ENCODE results near the gene SNX25.

Gene SNX25

GRCh38 chr4:185371702-185372101 lies 162.3 kb downstream of the SNX25 start:
- no peak for TF ChIP-seq CTCF (conservative IDR thresholded peaks at IDR 0.05)
- H3K27ac ChIP-seq, result no peak overlapping the region

GRCh38 chr4:185374027-185374426 lies 164.6 kb downstream of the SNX25 start:
- no peak for TF ChIP-seq CTCF (conservative IDR thresholded peaks at IDR 0.05)

GRCh38 chr4:185374573-185374972 lies 165.2 kb downstream of the SNX25 start:
- H3K27ac ChIP-seq, result no peak overlapping the region
- TF ChIP-seq CTCF (conservative IDR thresholded peaks at IDR 0.05), result no peak

More at GRCh38 chr4:185374027-185374426, 164.6 kb downstream of the SNX25 start:
- no peak overlapping the region for H3K27ac ChIP-seq

GRCh38 chr4:185378264-185378663 lies 168.9 kb downstream of the SNX25 start:
- no peak overlapping the region for H3K27ac ChIP-seq
- TF ChIP-seq CTCF (conservative IDR thresholded peaks at IDR 0.05), result no peak

GRCh38 chr4:185379326-185380295 lies 170.2 kb downstream of the SNX25 start:
- no peak overlapping the region for H3K27ac ChIP-seq
- TF ChIP-seq CTCF (conservative IDR thresholded peaks at IDR 0.05), result no peak

GRCh38 chr4:185380320-185380719 lies 170.9 kb downstream of the SNX25 start:
- TF ChIP-seq CTCF (conservative IDR thresholded peaks at IDR 0.05), result no peak
- no peak overlapping the region for H3K27ac ChIP-seq

GRCh38 chr4:185381288-185382196 lies 172.1 kb downstream of the SNX25 start:
- TF ChIP-seq CTCF (conservative IDR thresholded peaks at IDR 0.05), result no peak
- no peak overlapping the region for H3K27ac ChIP-seq

All from VCaP (cell line).